HL-60 (cell line): ENCODE data around the gene SLC24A3.

Experiments used
- DNase-seq, 2 experiments: peaks; one replicate each; pipeline ENCODE4 v3.0.0-alpha.2; 2010 to 2020; ENCODE audit warnings: low read depth in 1 of 2, low spot score in 1 of 2
- H3K27ac ChIP-seq: fragments of 250-450 bp; sonication (Bioruptor Pico); replicated peaks from 2 replicates; pipeline ENCODE4 v1.5.1; 2020; ENCODE audit warnings: mild to moderate bottlenecking, moderate library complexity
- H3K27me3 ChIP-seq: fragments of 250-450 bp; sonication (Bioruptor Pico); 2 replicates; pipeline ENCODE4 v1.5.1; 2021; ENCODE audit warnings: mild to moderate bottlenecking, moderate library complexity; ENCODE audit not compliant: insufficient read depth, poor library complexity, severe bottlenecking
- H3K4me3 ChIP-seq: replicated peaks from 2 replicates; pipeline ENCODE4 v1.5.1; 2011; ENCODE audit warnings: mild to moderate bottlenecking, control low read depth, low read length; ENCODE audit not compliant: insufficient read depth
- CTCF ChIP-seq: IDR thresholded peaks from one replicate; pipeline ENCODE4 v1.5.1; 2011; ENCODE audit warnings: low read length, control low read depth, inconsistent platforms; ENCODE audit not compliant: insufficient read depth
- GABPA ChIP-seq: IDR thresholded peaks from 2 replicates; pipeline ENCODE4 v1.6.1; 2012; ENCODE audit warnings: low read depth
- POLR2AphosphoS5 ChIP-seq: IDR thresholded peaks from 2 replicates; pipeline ENCODE4 v1.6.1; 2012; ENCODE audit warnings: low read depth
- REST ChIP-seq: IDR thresholded peaks from 2 replicates; pipeline ENCODE4 v1.6.1; 2012; ENCODE audit warnings: low read depth; ENCODE audit not compliant: insufficient replicate concordance
- SPI1 ChIP-seq: IDR thresholded peaks from 2 replicates; pipeline ENCODE4 v1.6.1; 2012; ENCODE audit warnings: low read depth, mild to moderate bottlenecking, borderline replicate concordance

SLC24A3 gene

GRCh38 chr20:19593762-19594161, 381.3 kb downstream of the SLC24A3 start:
- Histone ChIP-seq H3K4me3 (no peak overlapping the region), H3K27ac (no peak overlapping the region), H3K27me3 (no peaks in the 10 kb centered on the region)
- no peak for DNase-seq
- no peak for TF ChIP-seq REST
- TF ChIP-seq SPI1, result no peak

GRCh38 chr20:19594896-19595295, 382.5 kb downstream of the SLC24A3 start:
- no peak for DNase-seq
- H3K27me3 ChIP-seq, result no peaks in the 10 kb centered on the region
- no peak overlapping the region for H3K4me3 ChIP-seq
- no peak for TF ChIP-seq CTCF
- TF ChIP-seq GABPA, result no peak
- TF ChIP-seq POLR2AphosphoS5, result no peak
- no peak for TF ChIP-seq REST
- no peak for TF ChIP-seq SPI1
- no peak overlapping the region for H3K27ac ChIP-seq

- H3K27ac ChIP-seq, result no peak overlapping the region
- H3K27me3 ChIP-seq, result no peaks in the 10 kb centered on the region
- no peak overlapping the region for H3K4me3 ChIP-seq
- DNase-seq, result no peak
- TF ChIP-seq POLR2AphosphoS5 (no peak), SPI1 (no peak), REST (no peak), GABPA (no peak), CTCF (no peak)
Measured at GRCh38 chr20:19598117-19598850, 385.8 kb downstream of the SLC24A3 start.
